Panc1 (cell line): Measurements from ENCODE around the gene API5. TPM values are rescaled to one million over a fixed set of nuclear protein-coding genes. Genes with fewer than 3 reads are reported as not detected.
A peak's percentile ranks its signal among the peaks of the same experiment; 100 is the strongest.

Experiments used
- ATAC-seq: fragments of 200-7000 bp; cut with Tn5 transposase; 2 replicates; pipeline ENCODE4 v1.9.1; 2020; ENCODE audit warnings: mild to moderate bottlenecking, moderate library complexity
- BruUV-seq: library from RNA; stranded (reverse); fragments of 400-500 nt; replicated peaks from 2 replicates; lab custom pipeline; 2021; lab: Mats Ljungman, UMichigan
- CTCF ChIA-PET: fragments of 300-600 bp; sonication (Branson Sonifier 250); formaldehyde crosslinking; loops from one replicate; lab custom pipeline; 2022; ENCODE audit warnings: antibody characterized with exemption; lab: Charles Lee
- POLR2A ChIA-PET: fragments of 300-600 bp; sonication (Branson Sonifier 250); formaldehyde crosslinking; loops from one replicate; lab custom pipeline; 2022; ENCODE audit warnings: antibody characterized with exemption; lab: Charles Lee
- DNase-seq: peaks from one replicate; pipeline ENCODE4 v3.0.0-alpha.2; 2010; ENCODE audit warnings: low read depth, low spot score
- H3K27ac ChIP-seq: 2 replicates; pipeline ENCODE4 v1.5.1; 2011; ENCODE audit warnings: mild to moderate bottlenecking, low read length, inconsistent platforms
- H3K27me3 ChIP-seq: fragments of 200-500 bp; sonication (Bioruptor generic); 2 replicates; pipeline ENCODE4 v1.6.0; 2014; ENCODE audit warnings: low read length, inconsistent platforms; ENCODE audit not compliant: control insufficient read depth, insufficient read depth
- H3K36me3 ChIP-seq: fragments of 200-500 bp; sonication (Bioruptor generic); 2 replicates; pipeline ENCODE4 v1.5.1; 2014; ENCODE audit warnings: inconsistent platforms, mild to moderate bottlenecking, low read length, moderate library complexity; ENCODE audit not compliant: control insufficient read depth, insufficient read depth
- H3K4me1 ChIP-seq: 2 replicates; pipeline ENCODE4 v1.5.1; 2011; ENCODE audit warnings: inconsistent platforms, mild to moderate bottlenecking, low read length, moderate library complexity; ENCODE audit not compliant: control insufficient read depth, insufficient read depth
- H3K4me3 ChIP-seq, 2 experiments: 2 replicates each; pipeline ENCODE4 v1.5.1; 2011 to 2012; ENCODE audit warnings: low read depth in 2 of 2, low read length in 2 of 2, mild to moderate bottlenecking in 2 of 2, inconsistent platforms in 1 of 2, moderate library complexity in 1 of 2
- H3K9me3 ChIP-seq: fragments of 200-500 bp; sonication (Bioruptor generic); 2 replicates; pipeline ENCODE4 v1.5.1; 2014; ENCODE audit warnings: low read depth, mild to moderate bottlenecking, inconsistent platforms, low read length, moderate library complexity; ENCODE audit not compliant: control insufficient read depth, insufficient read depth
- POLR2AphosphoS5 ChIP-seq: IDR thresholded peaks from 2 replicates; pipeline ENCODE4 v1.6.1; 2012; ENCODE audit warnings: mild to moderate bottlenecking, low read depth, low read length, moderate library complexity
- SIN3A ChIP-seq: IDR thresholded peaks from 2 replicates; pipeline ENCODE4 v1.6.1; 2012; ENCODE audit warnings: low read depth, mild to moderate bottlenecking, low read length, moderate library complexity, borderline replicate concordance; ENCODE audit not compliant: insufficient read depth
- TCF7L2 ChIP-seq: IDR thresholded peaks from 2 replicates; pipeline ENCODE4 v1.6.1; 2011; ENCODE audit warnings: mild to moderate bottlenecking, low read depth, low read length, inconsistent platforms
- in situ Hi-C: cut with HindIII; loops from 2 replicates; pipeline ENCODE4 v1.10.0; 2016; ENCODE audit warnings: low sequenced_read_pairs, low pct_unique_long_range_greater_than_20kb
- intact Hi-C: fragments of 100-400 bp; cut with micrococcal nuclease; formaldehyde crosslinking; loops from one replicate; pipeline ENCODE4 v1.10.0; 2022; ENCODE audit not compliant: unreplicated experiment
- total RNA-seq: library from RNA; stranded (reverse); gene quantifications from one replicate; pipeline ENCODE4 v1.2.1, GENCODE V29; 2021; ENCODE audit not compliant: unreplicated experiment
- TF ChIP-seq, protein P1 (sequence below): fragments of 450-650 bp; IDR thresholded peaks from 2 replicates; pipeline ENCODE4 v1.5.1; 2017; ENCODE audit warnings: mild to moderate bottlenecking
- TF ChIP-seq, protein P2 (sequence below), 2 experiments: IDR thresholded peaks; 2 replicates each; pipeline ENCODE4 v1.6.1; 2011 to 2012; ENCODE audit warnings: low read depth in 2 of 2, control low read depth in 1 of 2, low read length in 1 of 2, mild to moderate bottlenecking in 1 of 2, moderate library complexity in 1 of 2; ENCODE audit not compliant: insufficient read depth in 1 of 2

The API5 gene
- total RNA-seq, 1 experiment from 2014 or later, result 102 TPM

DNA sequence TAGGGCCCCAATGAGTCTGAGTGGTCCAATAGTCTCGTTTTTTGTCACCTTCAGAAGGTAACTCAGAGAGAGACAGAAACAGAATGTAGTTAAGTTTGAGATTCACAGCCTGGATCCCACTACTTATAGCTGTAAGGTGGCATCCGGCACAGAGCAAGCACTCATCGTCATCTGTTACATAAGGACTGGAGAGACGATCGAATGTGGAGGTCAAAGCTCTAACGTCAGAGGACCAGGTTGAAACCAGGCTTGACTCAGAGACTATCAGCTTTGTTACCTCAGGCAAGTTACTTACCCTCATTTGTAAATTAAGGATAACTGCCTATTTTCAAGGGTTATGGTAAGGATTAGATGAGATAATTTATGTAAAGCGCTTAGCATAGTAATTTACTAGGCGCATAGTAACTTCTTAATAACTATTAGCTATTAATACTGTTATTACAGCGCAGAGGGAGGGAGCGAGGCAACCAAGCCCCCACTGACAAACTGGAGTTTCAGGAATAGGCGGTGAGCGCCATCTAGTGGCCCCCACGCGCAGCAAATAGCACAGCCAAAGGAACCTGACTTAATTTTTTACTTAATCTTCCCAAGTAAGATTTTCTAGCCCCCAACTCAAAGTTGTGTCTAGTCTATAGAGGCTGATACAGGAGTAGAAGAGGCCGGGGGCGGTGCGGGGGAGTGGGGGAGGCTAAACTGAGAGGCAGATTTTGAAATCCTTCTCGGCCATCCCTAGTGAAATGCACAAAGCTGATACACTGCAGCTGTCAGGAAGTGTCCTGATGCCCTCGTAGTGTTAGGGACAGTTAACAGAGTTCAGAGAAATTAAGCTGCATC lies 29.0 kb upstream of the API5 start:
- Histone ChIP-seq H3K4me3 (peak overlapping the region in 1 of 2 experiments; percentile 21; a peak in 2 of 4 replicates), H3K4me1 (0 out of 2 replicates have a peak, but pooled peaks cover 4% of the 10 kb centered on the region), H3K27me3 (0 out of 2 replicates have a peak, but pooled peaks cover 2% of the 10 kb centered on the region), H3K9me3 (no peaks in the 10 kb centered on the region), H3K36me3 (no peaks in the 10 kb centered on the region), H3K27ac (no peak overlapping the region)
- peak; percentile 10 for DNase-seq
- TF ChIP-seq, protein P1, sequence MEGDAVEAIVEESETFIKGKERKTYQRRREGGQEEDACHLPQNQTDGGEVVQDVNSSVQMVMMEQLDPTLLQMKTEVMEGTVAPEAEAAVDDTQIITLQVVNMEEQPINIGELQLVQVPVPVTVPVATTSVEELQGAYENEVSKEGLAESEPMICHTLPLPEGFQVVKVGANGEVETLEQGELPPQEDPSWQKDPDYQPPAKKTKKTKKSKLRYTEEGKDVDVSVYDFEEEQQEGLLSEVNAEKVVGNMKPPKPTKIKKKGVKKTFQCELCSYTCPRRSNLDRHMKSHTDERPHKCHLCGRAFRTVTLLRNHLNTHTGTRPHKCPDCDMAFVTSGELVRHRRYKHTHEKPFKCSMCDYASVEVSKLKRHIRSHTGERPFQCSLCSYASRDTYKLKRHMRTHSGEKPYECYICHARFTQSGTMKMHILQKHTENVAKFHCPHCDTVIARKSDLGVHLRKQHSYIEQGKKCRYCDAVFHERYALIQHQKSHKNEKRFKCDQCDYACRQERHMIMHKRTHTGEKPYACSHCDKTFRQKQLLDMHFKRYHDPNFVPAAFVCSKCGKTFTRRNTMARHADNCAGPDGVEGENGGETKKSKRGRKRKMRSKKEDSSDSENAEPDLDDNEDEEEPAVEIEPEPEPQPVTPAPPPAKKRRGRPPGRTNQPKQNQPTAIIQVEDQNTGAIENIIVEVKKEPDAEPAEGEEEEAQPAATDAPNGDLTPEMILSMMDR, result peak; percentile 96
- TF ChIP-seq POLR2AphosphoS5, result no peak
- peak; percentile 75 for ATAC-seq
- intact Hi-C loops, result loop anchor here (10.0 kb wide), 2 partner anchors 728 to 1818 kb away; no protein-coding TSS in a partner anchor
- CTCF ChIA-PET, result interaction anchor here (0.6 to 0.9 kb wide), 3 partner anchors 52 to 1697 kb away, joined by 3 to 5 read pairs (median 3); no protein-coding TSS in a partner anchor
- BruUV-seq, result no TSS peak
- POLR2A ChIA-PET, result interaction anchor here (0.7 kb wide), 1 partner anchor 77 kb away, joined by 3 read pairs; no protein-coding TSS in a partner anchor
- in situ Hi-C loops, result no loop called here

DNA sequence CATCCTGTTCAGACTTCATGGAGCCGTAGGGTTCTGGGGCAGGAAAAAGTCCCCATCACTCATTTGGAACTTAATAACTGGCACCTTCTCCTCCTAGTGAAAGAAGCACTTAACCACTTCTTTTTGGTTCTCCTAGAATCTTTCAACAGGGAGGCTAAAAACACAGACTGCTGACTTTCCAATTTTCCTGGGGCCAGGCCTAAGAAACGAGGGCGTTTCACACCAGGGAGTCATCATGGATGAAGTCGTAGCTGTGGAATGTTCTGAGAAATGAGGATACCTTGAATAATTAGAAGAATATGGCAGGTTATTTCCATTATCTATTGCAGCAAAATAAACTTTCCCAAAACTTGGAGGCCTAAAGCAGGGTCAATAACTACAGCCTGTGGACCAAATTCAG lies 26.0 kb upstream of the API5 start:
- Histone ChIP-seq H3K4me1 (0 out of 2 replicates have a peak, but pooled peaks cover 4% of the 10 kb centered on the region), H3K9me3 (no peaks in the 10 kb centered on the region), H3K36me3 (no peaks in the 10 kb centered on the region), H3K4me3 (no peak overlapping the region), H3K27ac (no peak overlapping the region), H3K27me3 (no peaks in the 10 kb centered on the region)
- BruUV-seq, result no TSS peak
- TF ChIP-seq POLR2AphosphoS5 (no peak), SIN3A (no peak), TCF7L2 (no peak)
- TF ChIP-seq, protein P1, result no peak
- TF ChIP-seq, protein P2, sequence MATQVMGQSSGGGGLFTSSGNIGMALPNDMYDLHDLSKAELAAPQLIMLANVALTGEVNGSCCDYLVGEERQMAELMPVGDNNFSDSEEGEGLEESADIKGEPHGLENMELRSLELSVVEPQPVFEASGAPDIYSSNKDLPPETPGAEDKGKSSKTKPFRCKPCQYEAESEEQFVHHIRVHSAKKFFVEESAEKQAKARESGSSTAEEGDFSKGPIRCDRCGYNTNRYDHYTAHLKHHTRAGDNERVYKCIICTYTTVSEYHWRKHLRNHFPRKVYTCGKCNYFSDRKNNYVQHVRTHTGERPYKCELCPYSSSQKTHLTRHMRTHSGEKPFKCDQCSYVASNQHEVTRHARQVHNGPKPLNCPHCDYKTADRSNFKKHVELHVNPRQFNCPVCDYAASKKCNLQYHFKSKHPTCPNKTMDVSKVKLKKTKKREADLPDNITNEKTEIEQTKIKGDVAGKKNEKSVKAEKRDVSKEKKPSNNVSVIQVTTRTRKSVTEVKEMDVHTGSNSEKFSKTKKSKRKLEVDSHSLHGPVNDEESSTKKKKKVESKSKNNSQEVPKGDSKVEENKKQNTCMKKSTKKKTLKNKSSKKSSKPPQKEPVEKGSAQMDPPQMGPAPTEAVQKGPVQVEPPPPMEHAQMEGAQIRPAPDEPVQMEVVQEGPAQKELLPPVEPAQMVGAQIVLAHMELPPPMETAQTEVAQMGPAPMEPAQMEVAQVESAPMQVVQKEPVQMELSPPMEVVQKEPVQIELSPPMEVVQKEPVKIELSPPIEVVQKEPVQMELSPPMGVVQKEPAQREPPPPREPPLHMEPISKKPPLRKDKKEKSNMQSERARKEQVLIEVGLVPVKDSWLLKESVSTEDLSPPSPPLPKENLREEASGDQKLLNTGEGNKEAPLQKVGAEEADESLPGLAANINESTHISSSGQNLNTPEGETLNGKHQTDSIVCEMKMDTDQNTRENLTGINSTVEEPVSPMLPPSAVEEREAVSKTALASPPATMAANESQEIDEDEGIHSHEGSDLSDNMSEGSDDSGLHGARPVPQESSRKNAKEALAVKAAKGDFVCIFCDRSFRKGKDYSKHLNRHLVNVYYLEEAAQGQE (IDR thresholded peaks at IDR 0.05; ENCODE audit: insufficient read depth in 1 of 2, low read depth in 2 of 2, low read length in 1 of 2), result no peak
- intact Hi-C loops (loop anchor here (10.0 kb wide), 2 partner anchors 731 to 1821 kb away; no protein-coding TSS in a partner anchor), in situ Hi-C loops (no loop called here)
- ATAC-seq (no peak), DNase-seq (no peak)
- ChIA-PET CTCF (no interaction called here), POLR2A (no interaction called here)
